Measurements from ENCODE around the gene GCK.

GRCh38 chr7:44139311-44140010, 49.8 kb downstream of the GCK start:
- TF ChIP-seq YY1 (IDR thresholded peaks at IDR 0.05; ENCODE audit: low read depth) = no peak
- no peak for TF ChIP-seq RAD21 (IDR thresholded peaks at IDR 0.05; ENCODE audit: low read depth)
- no peak for TF ChIP-seq FOXM1 (IDR thresholded peaks at IDR 0.05; ENCODE audit: borderline replicate concordance, low read depth)
- no peak for TF ChIP-seq EP300 (IDR thresholded peaks at IDR 0.05; ENCODE audit: borderline replicate concordance)
- no peak for TF ChIP-seq EGR1 (IDR thresholded peaks at IDR 0.05)
